H1 (cell line): ENCODE measurements around the gene HOXB9. TPM values are rescaled to one million over a fixed set of nuclear protein-coding genes. Genes with fewer than 3 reads are reported as not detected.
A peak's percentile ranks its signal among the peaks of the same experiment; 100 is the strongest.

ENCODE experiments used
- CTCF ChIA-PET: fragments of 300-600 bp; sonication (Branson Sonifier 250); formaldehyde crosslinking; loops from one replicate; lab custom pipeline; 2021; ENCODE audit not compliant: partially characterized antibody; lab: Charles Lee
- POLR2A ChIA-PET: fragments of 300-600 bp; sonication (Branson Sonifier 250); formaldehyde crosslinking; loops from one replicate; lab custom pipeline; 2021; ENCODE audit warnings: inconsistent platforms; ENCODE audit not compliant: partially characterized antibody; lab: Charles Lee
- DNase-seq, 2 experiments: peaks; one replicate each; pipeline versions ENCODE4 v3.0.0 to v3.0.0-alpha.2; 2010 to 2022; ENCODE audit warnings: low spot score in 2 of 2, low read depth in 1 of 2, mixed read lengths in 1 of 2
- FAIRE-seq: peaks from 2 replicates; lab custom pipeline; 2011; peaks lifted over from hg19 to GRCh38; lab: Jason Lieb, UNC
- H2AFZ ChIP-seq: 2 replicates; pipeline ENCODE4 v1.8.1; 2012; ENCODE audit warnings: low read length, inconsistent platforms
- H2AK5ac ChIP-seq: 2 replicates; pipeline ENCODE4 v1.6.1; 2013; ENCODE audit warnings: low read depth, low read length
- H2BK120ac ChIP-seq: replicated peaks from 2 replicates; pipeline ENCODE3; 2013; ENCODE audit warnings: low read depth, low read length, inconsistent platforms
- H2BK12ac ChIP-seq: 2 replicates; pipeline ENCODE4 v1.6.1; 2013; ENCODE audit warnings: low read depth, low read length
- H2BK15ac ChIP-seq: 2 replicates; pipeline ENCODE4 v1.6.1; 2013; ENCODE audit warnings: low read length
- H2BK20ac ChIP-seq: 2 replicates; pipeline ENCODE4 v1.6.1; 2013; ENCODE audit warnings: low read length
- H2BK5ac ChIP-seq: 2 replicates; pipeline ENCODE4 v1.6.1; 2013; ENCODE audit warnings: low read depth, low read length
- H3K14ac ChIP-seq: 2 replicates; pipeline ENCODE4 v1.6.1; 2013; ENCODE audit warnings: inconsistent platforms; ENCODE audit not compliant: insufficient read length
- H3K18ac ChIP-seq: 2 replicates; pipeline ENCODE4 v1.6.1; 2013; ENCODE audit warnings: low read length; ENCODE audit errors: extremely low read depth
- H3K23ac ChIP-seq: 2 replicates; pipeline ENCODE4 v1.6.1; 2013; ENCODE audit warnings: inconsistent platforms; ENCODE audit not compliant: insufficient read length
- H3K23me2 ChIP-seq: 2 replicates; pipeline ENCODE4 v1.6.1; 2013; ENCODE audit warnings: low read depth, low read length
- H3K27ac ChIP-seq: 2 replicates; pipeline ENCODE4 v1.6.1; 2011; ENCODE audit warnings: low read depth, low read length, inconsistent platforms
- H3K27me3 ChIP-seq, 4 experiments: replicated peaks in 1 of 4; 1 replicate in 1 of 4; 2 replicates in 3 of 4; pipeline versions ENCODE4 v1.6.1 to v1.8.1; 2011 to 2013; ENCODE audit warnings: low read length in 3 of 4, mild to moderate bottlenecking in 3 of 4, inconsistent platforms in 2 of 4, mixed read lengths in 2 of 4, moderate library complexity in 1 of 4; ENCODE audit not compliant: control insufficient read depth in 3 of 4, insufficient read depth in 3 of 4; ENCODE audit errors: extremely low read depth in 1 of 4
- H3K36me3 ChIP-seq, 4 experiments: 2 replicates each; pipeline versions ENCODE4 v1.6.1 to v1.8.1; 2011 to 2013; ENCODE audit warnings: mild to moderate bottlenecking in 4 of 4, low read length in 3 of 4, moderate library complexity in 2 of 4, control low read depth in 1 of 4, inconsistent platforms in 1 of 4; ENCODE audit not compliant: insufficient read depth in 4 of 4, control insufficient read depth in 2 of 4
- H3K4ac ChIP-seq: replicated peaks from 2 replicates; pipeline ENCODE3; 2013; ENCODE audit warnings: low read length, low read depth, mixed read lengths, inconsistent platforms; ENCODE audit not compliant: insufficient read length
- H3K4me1 ChIP-seq, 4 experiments: replicated peaks in 1 of 4; 1 replicate in 1 of 4; 2 replicates in 3 of 4; pipeline versions ENCODE4 v1.6.1 to v1.8.1; 2011 to 2013; ENCODE audit warnings: low read length in 3 of 4, inconsistent platforms in 2 of 4, mixed read lengths in 1 of 4; ENCODE audit not compliant: insufficient read depth in 4 of 4, control insufficient read depth in 3 of 4
- H3K4me2 ChIP-seq, 2 experiments: 2 replicates each; pipeline versions ENCODE4 v1.6.1 to v1.8.1; 2011 to 2013; ENCODE audit warnings: low read depth in 2 of 2, low read length in 2 of 2, control low read depth in 1 of 2, inconsistent platforms in 1 of 2, mild to moderate bottlenecking in 1 of 2; ENCODE audit not compliant: insufficient read depth in 1 of 2
- H3K4me3 ChIP-seq, 4 experiments: fragments of 200-600, 300-600 bp in 1 of 4; sonication (generic), shearing (Covaris generic), sonication (Bioruptor Twin) in 1 of 4; 2 replicates each; pipeline versions ENCODE4 v1.5.1 to v1.8.1; 2011 to 2016; ENCODE audit warnings: low read length in 4 of 4, low read depth in 3 of 4, control low read depth in 2 of 4, inconsistent platforms in 2 of 4, mild to moderate bottlenecking in 2 of 4, mixed read lengths in 1 of 4, moderate library complexity in 1 of 4; ENCODE audit not compliant: insufficient read depth in 2 of 4; ENCODE audit errors: extremely low read depth in 1 of 4
- H3K56ac ChIP-seq: replicated peaks from 2 replicates; pipeline ENCODE3; 2013; ENCODE audit warnings: low read depth, mild to moderate bottlenecking, mixed read lengths, low read length, inconsistent platforms; ENCODE audit not compliant: insufficient read length
- H3K79me1 ChIP-seq: 2 replicates; pipeline ENCODE4 v1.6.1; 2013; ENCODE audit warnings: low read depth, low read length, control low read depth
- H3K79me2 ChIP-seq, 2 experiments: 2 replicates each; pipeline versions ENCODE4 v1.6.1 to v1.8.1; 2012 to 2013; ENCODE audit warnings: low read length in 2 of 2, mild to moderate bottlenecking in 2 of 2, inconsistent platforms in 1 of 2; ENCODE audit not compliant: insufficient read depth in 2 of 2, control insufficient read depth in 1 of 2
- H3K9ac ChIP-seq, 4 experiments: replicated peaks in 1 of 4; 1 replicate in 1 of 4; 2 replicates in 3 of 4; pipeline versions ENCODE4 v1.6.1 to v1.8.1; 2011 to 2013; ENCODE audit warnings: low read depth in 3 of 4, low read length in 3 of 4, control low read depth in 2 of 4, mild to moderate bottlenecking in 2 of 4, moderate library complexity in 2 of 4, inconsistent platforms in 1 of 4; ENCODE audit errors: extremely low read depth in 1 of 4
- H3K9me3 ChIP-seq, 2 experiments: 2 replicates each; pipeline versions ENCODE4 v1.6.1 to v1.8.1; 2012 to 2013; ENCODE audit warnings: mild to moderate bottlenecking in 2 of 2, moderate library complexity in 2 of 2, control low read depth in 1 of 2, inconsistent platforms in 1 of 2, low read depth in 1 of 2, low read length in 1 of 2, mixed read lengths in 1 of 2; ENCODE audit not compliant: insufficient read depth in 2 of 2
- H4K20me1 ChIP-seq, 2 experiments: replicated peaks in 1 of 2; 2 replicates each; pipeline versions ENCODE3 to v1.8.1; 2011 to 2013; ENCODE audit warnings: inconsistent platforms in 2 of 2, low read length in 2 of 2, mild to moderate bottlenecking in 1 of 2; ENCODE audit not compliant: insufficient read depth in 2 of 2, control insufficient read depth in 1 of 2
- H4K5ac ChIP-seq: 2 replicates; pipeline ENCODE4 v1.6.1; 2013; ENCODE audit warnings: low read length, low read depth, mixed read lengths, inconsistent platforms; ENCODE audit not compliant: insufficient read length
- H4K8ac ChIP-seq: 2 replicates; pipeline ENCODE4 v1.8.0; 2013; ENCODE audit warnings: mild to moderate bottlenecking, moderate library complexity, low read length, inconsistent platforms; ENCODE audit not compliant: insufficient read depth; ENCODE audit errors: extremely low read depth
- H4K91ac ChIP-seq: replicated peaks from 2 replicates; pipeline ENCODE3; 2013; ENCODE audit warnings: low read length, mixed read lengths, inconsistent platforms; ENCODE audit not compliant: insufficient read length
- ASH2L ChIP-seq: fragments of 200-600, 300-600 bp; sonication (generic); IDR thresholded peaks from one replicate; pipeline ENCODE4 v1.7.1; 2017; ENCODE audit warnings: low read length
- BRCA1 ChIP-seq: IDR thresholded peaks from 2 replicates; pipeline ENCODE4 v1.6.1; 2012; ENCODE audit warnings: low read depth, low read length, improper control_type of control experiment
- CEBPB ChIP-seq: IDR thresholded peaks from 2 replicates; pipeline ENCODE4 v1.6.1; 2012; ENCODE audit warnings: low read depth, low read length
- CTBP2 ChIP-seq: IDR thresholded peaks from 2 replicates; pipeline ENCODE4 v1.7.0; 2011; ENCODE audit warnings: borderline replicate concordance, mild to moderate bottlenecking, moderate library complexity, mixed read lengths, low read length; ENCODE audit not compliant: insufficient read depth, insufficient read length
- CTCF ChIP-seq, 3 experiments: IDR thresholded peaks; 1 replicate in 2 of 3; 2 replicates in 1 of 3; pipeline versions ENCODE4 v1.5.1 to v1.6.1; 2011; ENCODE audit warnings: low read length in 3 of 3, mild to moderate bottlenecking in 3 of 3, inconsistent platforms in 2 of 3, low read depth in 1 of 3, moderate library complexity in 1 of 3; ENCODE audit not compliant: insufficient read depth in 1 of 3; ENCODE audit errors: control extremely low read depth in 1 of 3
- POU5F1 ChIP-seq: IDR thresholded peaks from 2 replicates; pipeline ENCODE4 v1.6.1; 2011; ENCODE audit warnings: low read depth, mild to moderate bottlenecking, low read length, moderate library complexity
- RNF2 ChIP-seq: fragments of 200-900, 300-1000 bp; sonication (generic); IDR thresholded peaks from 2 replicates; pipeline ENCODE4 v1.7.1; 2016; ENCODE audit warnings: borderline replicate concordance, low read depth, mild to moderate bottlenecking, antibody characterized with exemption, low read length; ENCODE audit not compliant: poor library complexity, severe bottlenecking; ENCODE audit errors: missing control alignments
- WGBS, 2 experiments: shearing (Covaris generic) in 1 of 2; methylation state at CpG; one replicate each; pipeline versions ENCODE4 v1.1.6 to v1.1.7; 2013 to 2015; ENCODE audit warnings: low lambda C conversion rate in 2 of 2, mixed read lengths in 2 of 2, inconsistent platforms in 1 of 2, low coverage in 1 of 2, missing lambda C conversion rate in 1 of 2; ENCODE audit not compliant: insufficient replicate concordance in 2 of 2, insufficient coverage in 1 of 2, insufficient read length in 1 of 2; ENCODE audit errors: extremely low coverage in 1 of 2, missing lambda C conversion rate in 1 of 2; 5-methylcytosine and 5-hydroxymethylcytosine counted together
- polyA plus RNA-seq, 7 experiments: library from polyadenylated mRNA; depleted of rRNA in 3 of 7; stranded (reverse) in 5 of 7; unstranded in 2 of 7; fragments of >200 nt in 5 of 7; fragments of 200-250 nt in 2 of 7; gene quantifications; 1 replicate in 5 of 7; 2 replicates in 1 of 7; 4 replicates in 1 of 7; pipeline versions ENCODE4 v1.2.1 to v1.2.3, GENCODE V29; 2011 to 2013; ENCODE audit warnings: missing spikeins in 2 of 7, mixed read lengths in 2 of 7
- total RNA-seq: library from RNA; stranded (reverse); fragmentation: NEBNext Ultra II Directional; extraction: Animal tissue kit (Norgen Biotek cat#: 25700); gene quantifications from 2 replicates; pipeline ENCODE4 v1.2.1, GENCODE V29; 2021

Gene HOXB9
- total and polyA plus RNA-seq, 2 of the 8 experiments (the other 6 are each of a cell fraction or from before 2014, with no cell fraction given): not detected

- H3K4ac ChIP-seq: no peak overlapping the region
- no peaks in the 10 kb centered on the region for H3K9me3 ChIP-seq
- H3K4me3 ChIP-seq: no peak overlapping the region
- H3K18ac ChIP-seq: no peak overlapping the region
- peaks cover 0 to 11% (median 5%) of the 10 kb centered on the region in 4 experiments; a peak in 5 of 7 replicates for H3K4me1 ChIP-seq
- H3K27ac ChIP-seq: no peak overlapping the region
- H2BK12ac ChIP-seq: 0 out of 2 replicates have a peak overlapping the region, but pooled peaks have one; percentile 17
- H2BK20ac ChIP-seq: no peak overlapping the region
- no peak overlapping the region for H2BK15ac ChIP-seq
- FAIRE-seq (no peak), DNase-seq (no peak)
- H3K27me3 ChIP-seq: peaks cover 98 to 100% (median 100%) of the 10 kb centered on the region in 4 experiments
- H4K8ac ChIP-seq: no peak overlapping the region
- no peak overlapping the region for H2AFZ ChIP-seq
- H3K14ac ChIP-seq: no peak overlapping the region
- peaks cover 35 to 41% of the 10 kb centered on the region in 2 experiments for H4K20me1 ChIP-seq
- no peak overlapping the region for H2AK5ac ChIP-seq
- ChIA-PET CTCF (interaction anchor here (1.0 to 4.6 kb wide), 7 partner anchors 9 to 38 kb away, joined by 3 to 30 read pairs (median 5); partner anchors contain the start of genes HOXB3, HOXB5 and HOXB8), POLR2A (no interaction called here)
- no peak overlapping the region for H4K91ac ChIP-seq
- H3K23ac ChIP-seq: no peak overlapping the region
- H3K79me2 ChIP-seq: no peaks in the 10 kb centered on the region
- whole genome bisulfite sequencing, 2 experiments: 32% methylated on average over 27 of the region's 27 CpGs; no CpG with 5 or more reads in 1 of the 2 experiments
- no peak overlapping the region for H2BK5ac ChIP-seq
- H3K4me2 ChIP-seq: no peak overlapping the region
- H4K5ac ChIP-seq: no peak overlapping the region
- H3K56ac ChIP-seq: no peak overlapping the region
- peaks cover 0 to 3% (median 0%) of the 10 kb centered on the region in 4 experiments; a peak in 1 of 8 replicates for H3K36me3 ChIP-seq
- H3K23me2 ChIP-seq: peaks cover 2% of the 10 kb centered on the region; the same call in 1 of the 2 replicates
- H3K79me1 ChIP-seq: no peaks in the 10 kb centered on the region
- H2BK120ac ChIP-seq: no peak overlapping the region
- no peak overlapping the region for H3K9ac ChIP-seq
- TF ChIP-seq RNF2: peak; percentile 34
- peak; percentile 34 for TF ChIP-seq CTBP2
- TF ChIP-seq POU5F1: no peak
- TF ChIP-seq CEBPB: no peak
- TF ChIP-seq BRCA1: no peak
- TF ChIP-seq CTCF (IDR thresholded peaks at IDR 0.05; ENCODE audit: control extremely low read depth in 1 of 3, insufficient read depth in 1 of 3, low read depth in 1 of 3, low read length in 3 of 3): no peak
- TF ChIP-seq ASH2L: no peak
These were observed 1.7 kb upstream of the HOXB9 start for GRCh38 chr17:48627623-48628521.
